ENCODE data around the gene KRTAP10-1.

- no peak for TF ChIP-seq CTCF (optimal IDR thresholded peaks at IDR 0.05 in 1 of 3, IDR thresholded peaks at IDR 0.05 in 1 of 3, conservative IDR thresholded peaks at IDR 0.05 in 1 of 3; ENCODE audit: extremely low read depth in 1 of 3, insufficient read depth in 2 of 3, low read length in 3 of 3)
- TF ChIP-seq EZH2 (IDR thresholded peaks at IDR 0.05; ENCODE audit: low read length) = no peak
Observed at GRCh38 chr21:44534688-44535087, 5.3 kb downstream of the KRTAP10-1 start.
